ENCODE measurements around the gene XIRP1.
"Not testable (repeated sequence)": the region's sequence is repeated elsewhere in the genome, so short reads cannot be mapped to it uniquely, and the experiment has no call there.

GRCh38 chr3:39227596-39227995 lies 35.2 kb upstream of the XIRP1 start:
- not testable (repeated sequence) for TF ChIP-seq FOXA3 (CRISPR knock-in tag; IDR thresholded peaks at IDR 0.05); ZNF770 (CRISPR knock-in tag; IDR thresholded peaks at IDR 0.05); ZZZ3 (CRISPR knock-in tag; IDR thresholded peaks at IDR 0.05; ENCODE audit: borderline replicate concordance); KDM1A (CRISPR knock-in tag; IDR thresholded peaks at IDR 0.05); ZNF850 (CRISPR knock-in tag; conservative IDR thresholded peaks at IDR 0.05); JDP2 (CRISPR knock-in tag; IDR thresholded peaks at IDR 0.05; ENCODE audit: borderline replicate concordance); DPF2 (CRISPR knock-in tag; IDR thresholded peaks at IDR 0.05; ENCODE audit: borderline replicate concordance, low read depth); ZNF30 (CRISPR knock-in tag; IDR thresholded peaks at IDR 0.05)
- TF ChIP-seq, protein P1, sequence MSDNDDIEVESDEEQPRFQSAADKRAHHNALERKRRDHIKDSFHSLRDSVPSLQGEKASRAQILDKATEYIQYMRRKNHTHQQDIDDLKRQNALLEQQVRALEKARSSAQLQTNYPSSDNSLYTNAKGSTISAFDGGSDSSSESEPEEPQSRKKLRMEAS (IDR thresholded peaks at IDR 0.05), result not testable (repeated sequence)
- TF ChIP-seq, protein P2, sequence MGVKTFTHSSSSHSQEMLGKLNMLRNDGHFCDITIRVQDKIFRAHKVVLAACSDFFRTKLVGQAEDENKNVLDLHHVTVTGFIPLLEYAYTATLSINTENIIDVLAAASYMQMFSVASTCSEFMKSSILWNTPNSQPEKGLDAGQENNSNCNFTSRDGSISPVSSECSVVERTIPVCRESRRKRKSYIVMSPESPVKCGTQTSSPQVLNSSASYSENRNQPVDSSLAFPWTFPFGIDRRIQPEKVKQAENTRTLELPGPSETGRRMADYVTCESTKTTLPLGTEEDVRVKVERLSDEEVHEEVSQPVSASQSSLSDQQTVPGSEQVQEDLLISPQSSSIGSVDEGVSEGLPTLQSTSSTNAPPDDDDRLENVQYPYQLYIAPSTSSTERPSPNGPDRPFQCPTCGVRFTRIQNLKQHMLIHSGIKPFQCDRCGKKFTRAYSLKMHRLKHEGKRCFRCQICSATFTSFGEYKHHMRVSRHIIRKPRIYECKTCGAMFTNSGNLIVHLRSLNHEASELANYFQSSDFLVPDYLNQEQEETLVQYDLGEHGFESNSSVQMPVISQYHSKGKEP (CRISPR knock-in tag; IDR thresholded peaks at IDR 0.05), result not testable (repeated sequence)
- TF ChIP-seq, protein P3, sequence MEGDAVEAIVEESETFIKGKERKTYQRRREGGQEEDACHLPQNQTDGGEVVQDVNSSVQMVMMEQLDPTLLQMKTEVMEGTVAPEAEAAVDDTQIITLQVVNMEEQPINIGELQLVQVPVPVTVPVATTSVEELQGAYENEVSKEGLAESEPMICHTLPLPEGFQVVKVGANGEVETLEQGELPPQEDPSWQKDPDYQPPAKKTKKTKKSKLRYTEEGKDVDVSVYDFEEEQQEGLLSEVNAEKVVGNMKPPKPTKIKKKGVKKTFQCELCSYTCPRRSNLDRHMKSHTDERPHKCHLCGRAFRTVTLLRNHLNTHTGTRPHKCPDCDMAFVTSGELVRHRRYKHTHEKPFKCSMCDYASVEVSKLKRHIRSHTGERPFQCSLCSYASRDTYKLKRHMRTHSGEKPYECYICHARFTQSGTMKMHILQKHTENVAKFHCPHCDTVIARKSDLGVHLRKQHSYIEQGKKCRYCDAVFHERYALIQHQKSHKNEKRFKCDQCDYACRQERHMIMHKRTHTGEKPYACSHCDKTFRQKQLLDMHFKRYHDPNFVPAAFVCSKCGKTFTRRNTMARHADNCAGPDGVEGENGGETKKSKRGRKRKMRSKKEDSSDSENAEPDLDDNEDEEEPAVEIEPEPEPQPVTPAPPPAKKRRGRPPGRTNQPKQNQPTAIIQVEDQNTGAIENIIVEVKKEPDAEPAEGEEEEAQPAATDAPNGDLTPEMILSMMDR (CRISPR knock-in tag; IDR thresholded peaks at IDR 0.05), result not testable (repeated sequence)
